ENCODE results near the gene CD209. TPM values are rescaled to one million over a fixed set of nuclear protein-coding genes. Genes with fewer than 3 reads are reported as not detected.
"Not testable (repeated sequence)": the region's sequence is repeated elsewhere in the genome, so short reads cannot be mapped to it uniquely, and the experiment has no call there.

Gene CD209
- polyA plus RNA-seq, 2 donors = 0.22 to 0.27 TPM

GRCh38 chr19:7772752-7773291 is 25.5 kb upstream of the CD209 start:
- no peak overlapping the region for H3K4me3 ChIP-seq (ENCODE audit: low read depth in 1 of 2, low read length in 2 of 2)
- no peak overlapping the region for H3K27ac ChIP-seq (ENCODE audit: low read depth in 2 of 2, low read length in 1 of 2)
- no peaks in the 10 kb centered on the region for H3K36me3 ChIP-seq (ENCODE audit: control insufficient read depth in 2 of 2, insufficient read depth in 2 of 2, low read length in 1 of 2)
- no peaks in the 10 kb centered on the region for H3K4me1 ChIP-seq (ENCODE audit: control insufficient read depth in 2 of 2, insufficient read depth in 2 of 2, low read length in 1 of 2)
- 29 to 32% methylated on average over 8 of the region's 8 CpGs for WGBS, 2 donors
- H3K27me3 ChIP-seq (ENCODE audit: control insufficient read depth in 1 of 2, insufficient read depth in 2 of 2, low read length in 2 of 2) = no peaks in the 10 kb centered on the region
- no peaks in the 10 kb centered on the region for H3K9me3 ChIP-seq (ENCODE audit: control insufficient read depth in 2 of 2, insufficient read depth in 1 of 2, low read depth in 1 of 2, low read length in 1 of 2)

- WGBS, 2 donors = 65 to 67% methylated on average over 8 of the region's 8 CpGs
- Histone ChIP-seq H3K9me3 (ENCODE audit: control insufficient read depth in 2 of 2, insufficient read depth in 1 of 2, low read depth in 1 of 2, low read length in 1 of 2) (no peaks in the 10 kb centered on the region), H3K36me3 (ENCODE audit: control insufficient read depth in 2 of 2, insufficient read depth in 2 of 2, low read length in 1 of 2) (no peaks in the 10 kb centered on the region), H3K4me1 (ENCODE audit: control insufficient read depth in 2 of 2, insufficient read depth in 2 of 2, low read length in 1 of 2) (no peaks in the 10 kb centered on the region), H3K4me3 (ENCODE audit: low read depth in 1 of 2, low read length in 2 of 2) (no peak overlapping the region), H3K27me3 (ENCODE audit: control insufficient read depth in 1 of 2, insufficient read depth in 2 of 2, low read length in 2 of 2) (no peaks in the 10 kb centered on the region), H3K27ac (ENCODE audit: low read depth in 2 of 2, low read length in 1 of 2) (no peak overlapping the region)
Measured at GRCh38 chr19:7771072-7771471, 23.7 kb upstream of the CD209 start.

- Histone ChIP-seq H3K27me3 (ENCODE audit: control insufficient read depth in 1 of 2, insufficient read depth in 2 of 2, low read length in 2 of 2) (no peaks in the 10 kb centered on the region), H3K9me3 (ENCODE audit: control insufficient read depth in 2 of 2, insufficient read depth in 1 of 2, low read depth in 1 of 2, low read length in 1 of 2) (no peaks in the 10 kb centered on the region), H3K4me3 (ENCODE audit: low read depth in 1 of 2, low read length in 2 of 2) (no peak overlapping the region), H3K27ac (ENCODE audit: low read depth in 2 of 2, low read length in 1 of 2) (no peak overlapping the region), H3K4me1 (ENCODE audit: control insufficient read depth in 2 of 2, insufficient read depth in 2 of 2, low read length in 1 of 2) (no peaks in the 10 kb centered on the region), H3K36me3 (ENCODE audit: control insufficient read depth in 2 of 2, insufficient read depth in 2 of 2, low read length in 1 of 2) (no peaks in the 10 kb centered on the region)
- 71 to 75% methylated on average over 2 of the region's 2 CpGs for WGBS, 2 donors
Measured at GRCh38 chr19:7769171-7769570, 21.8 kb upstream of the CD209 start.

GRCh38 chr19:7767487-7767886 is 20.2 kb upstream of the CD209 start:
- WGBS, 2 donors = 72 to 76% methylated on average over 4 of the region's 4 CpGs
- Histone ChIP-seq H3K27me3 (ENCODE audit: control insufficient read depth in 1 of 2, insufficient read depth in 2 of 2, low read length in 2 of 2) (no peaks in the 10 kb centered on the region), H3K36me3 (ENCODE audit: control insufficient read depth in 2 of 2, insufficient read depth in 2 of 2, low read length in 1 of 2) (no peaks in the 10 kb centered on the region), H3K4me1 (ENCODE audit: control insufficient read depth in 2 of 2, insufficient read depth in 2 of 2, low read length in 1 of 2) (no peaks in the 10 kb centered on the region), H3K9me3 (ENCODE audit: control insufficient read depth in 2 of 2, insufficient read depth in 1 of 2, low read depth in 1 of 2, low read length in 1 of 2) (no peaks in the 10 kb centered on the region), H3K27ac (ENCODE audit: low read depth in 2 of 2, low read length in 1 of 2) (no peak overlapping the region), H3K4me3 (ENCODE audit: low read depth in 1 of 2, low read length in 2 of 2) (no peak overlapping the region)

- no peak overlapping the region for H3K4me3 ChIP-seq (ENCODE audit: low read depth in 1 of 2, low read length in 2 of 2)
- WGBS, 2 donors = 62 to 72% methylated on average over 11 of the region's 11 CpGs
- no peaks in the 10 kb centered on the region for H3K27me3 ChIP-seq (ENCODE audit: control insufficient read depth in 1 of 2, insufficient read depth in 2 of 2, low read length in 2 of 2)
- H3K9me3 ChIP-seq (ENCODE audit: control insufficient read depth in 2 of 2, insufficient read depth in 1 of 2, low read depth in 1 of 2, low read length in 1 of 2) = no peaks in the 10 kb centered on the region
- H3K27ac ChIP-seq (ENCODE audit: low read depth in 2 of 2, low read length in 1 of 2) = no peak overlapping the region
- H3K4me1 ChIP-seq (ENCODE audit: control insufficient read depth in 2 of 2, insufficient read depth in 2 of 2, low read length in 1 of 2) = no peaks in the 10 kb centered on the region
- H3K36me3 ChIP-seq (ENCODE audit: control insufficient read depth in 2 of 2, insufficient read depth in 2 of 2, low read length in 1 of 2) = no peaks in the 10 kb centered on the region
Measured at GRCh38 chr19:7766535-7766934, 19.2 kb upstream of the CD209 start.

GRCh38 chr19:7765043-7765442 is 17.7 kb upstream of the CD209 start:
- H3K27me3 ChIP-seq (ENCODE audit: control insufficient read depth in 1 of 2, insufficient read depth in 2 of 2, low read length in 2 of 2); H3K36me3 ChIP-seq (ENCODE audit: control insufficient read depth in 2 of 2, insufficient read depth in 2 of 2, low read length in 1 of 2): not testable (repeated sequence)
- 85 to 88% methylated on average over 2 of the region's 2 CpGs for WGBS, 2 donors

GRCh38 chr19:7764157-7764556 is 16.8 kb upstream of the CD209 start:
- H3K9me3 ChIP-seq (ENCODE audit: control insufficient read depth in 2 of 2, insufficient read depth in 1 of 2, low read depth in 1 of 2, low read length in 1 of 2); H3K27ac ChIP-seq (ENCODE audit: low read depth in 2 of 2, low read length in 1 of 2); H3K4me1 ChIP-seq (ENCODE audit: control insufficient read depth in 2 of 2, insufficient read depth in 2 of 2, low read length in 1 of 2); H3K36me3 ChIP-seq (ENCODE audit: control insufficient read depth in 2 of 2, insufficient read depth in 2 of 2, low read length in 1 of 2); H3K27me3 ChIP-seq (ENCODE audit: control insufficient read depth in 1 of 2, insufficient read depth in 2 of 2, low read length in 2 of 2); H3K4me3 ChIP-seq (ENCODE audit: low read depth in 1 of 2, low read length in 2 of 2): not testable (repeated sequence)
- 60 to 74% methylated on average over 3 of the region's 3 CpGs for WGBS, 2 donors

More at GRCh38 chr19:7765043-7765442, 17.7 kb upstream of the CD209 start:
- not testable (repeated sequence) for H3K4me1 ChIP-seq (ENCODE audit: control insufficient read depth in 2 of 2, insufficient read depth in 2 of 2, low read length in 1 of 2); H3K4me3 ChIP-seq (ENCODE audit: low read depth in 1 of 2, low read length in 2 of 2); H3K9me3 ChIP-seq (ENCODE audit: control insufficient read depth in 2 of 2, insufficient read depth in 1 of 2, low read depth in 1 of 2, low read length in 1 of 2); H3K27ac ChIP-seq (ENCODE audit: low read depth in 2 of 2, low read length in 1 of 2)

- no peaks in the 10 kb centered on the region for H3K27me3 ChIP-seq (ENCODE audit: control insufficient read depth in 1 of 2, insufficient read depth in 2 of 2, low read length in 2 of 2)
- no peaks in the 10 kb centered on the region for H3K36me3 ChIP-seq (ENCODE audit: control insufficient read depth in 2 of 2, insufficient read depth in 2 of 2, low read length in 1 of 2)
- H3K9me3 ChIP-seq (ENCODE audit: control insufficient read depth in 2 of 2, insufficient read depth in 1 of 2, low read depth in 1 of 2, low read length in 1 of 2) = peaks cover 0 to 5% of the 10 kb centered on the region in 2 donors
- 35 to 37% methylated on average over 1 of the region's 1 CpG for WGBS, 2 donors
- no peaks in the 10 kb centered on the region for H3K4me1 ChIP-seq (ENCODE audit: control insufficient read depth in 2 of 2, insufficient read depth in 2 of 2, low read length in 1 of 2)
- H3K27ac ChIP-seq (ENCODE audit: low read depth in 2 of 2, low read length in 1 of 2) = no peak overlapping the region
- no peak overlapping the region for H3K4me3 ChIP-seq (ENCODE audit: low read depth in 1 of 2, low read length in 2 of 2)
Measured at GRCh38 chr19:7763696-7764095, 16.4 kb upstream of the CD209 start.

- 77 to 80% methylated on average over 8 of the region's 8 CpGs for WGBS, 2 donors
- Histone ChIP-seq H3K4me3 (ENCODE audit: low read depth in 1 of 2, low read length in 2 of 2) (no peak within 1 kb of the TSS), H3K27ac (ENCODE audit: low read depth in 2 of 2, low read length in 1 of 2) (no peak within 1 kb of the TSS), H3K4me1 (ENCODE audit: control insufficient read depth in 2 of 2, insufficient read depth in 2 of 2, low read length in 1 of 2) (no peaks in the 10 kb centered on the region), H3K36me3 (ENCODE audit: control insufficient read depth in 2 of 2, insufficient read depth in 2 of 2, low read length in 1 of 2) (no peaks in the 10 kb centered on the region), H3K9me3 (ENCODE audit: control insufficient read depth in 2 of 2, insufficient read depth in 1 of 2, low read depth in 1 of 2, low read length in 1 of 2) (peaks cover 0 to 7% of the 10 kb centered on the region in 2 donors), H3K27me3 (ENCODE audit: control insufficient read depth in 1 of 2, insufficient read depth in 2 of 2, low read length in 2 of 2) (no peaks in the 10 kb centered on the region)
Measured at GRCh38 chr19:7762719-7763293, 15.5 kb upstream of the CD209 start, which contains the start of gene CLEC4M. TSS of gene CLEC4M (plus strand) at chr19:7763243. CDS start at chr19:7763267, 24 bp downstream.

GRCh38 chr19:7759156-7759555 is 11.8 kb upstream of the CD209 start:
- Histone ChIP-seq H3K27me3 (ENCODE audit: control insufficient read depth in 1 of 2, insufficient read depth in 2 of 2, low read length in 2 of 2) (peaks cover 0 to 2% of the 10 kb centered on the region in 2 donors), H3K36me3 (ENCODE audit: control insufficient read depth in 2 of 2, insufficient read depth in 2 of 2, low read length in 1 of 2) (no peaks in the 10 kb centered on the region), H3K4me3 (ENCODE audit: low read depth in 1 of 2, low read length in 2 of 2) (no peak overlapping the region), H3K27ac (ENCODE audit: low read depth in 2 of 2, low read length in 1 of 2) (no peak overlapping the region), H3K9me3 (ENCODE audit: control insufficient read depth in 2 of 2, insufficient read depth in 1 of 2, low read depth in 1 of 2, low read length in 1 of 2) (peaks cover 4 to 12% of the 10 kb centered on the region in 2 donors), H3K4me1 (ENCODE audit: control insufficient read depth in 2 of 2, insufficient read depth in 2 of 2, low read length in 1 of 2) (no peaks in the 10 kb centered on the region)
- 93 to 97% methylated on average over 1 of the region's 1 CpG for WGBS, 2 donors
